ENCODE results near the gene C17orf50.
A peak's percentile ranks its signal among the peaks of the same experiment; 100 is the strongest.

Gene C17orf50

DNA sequence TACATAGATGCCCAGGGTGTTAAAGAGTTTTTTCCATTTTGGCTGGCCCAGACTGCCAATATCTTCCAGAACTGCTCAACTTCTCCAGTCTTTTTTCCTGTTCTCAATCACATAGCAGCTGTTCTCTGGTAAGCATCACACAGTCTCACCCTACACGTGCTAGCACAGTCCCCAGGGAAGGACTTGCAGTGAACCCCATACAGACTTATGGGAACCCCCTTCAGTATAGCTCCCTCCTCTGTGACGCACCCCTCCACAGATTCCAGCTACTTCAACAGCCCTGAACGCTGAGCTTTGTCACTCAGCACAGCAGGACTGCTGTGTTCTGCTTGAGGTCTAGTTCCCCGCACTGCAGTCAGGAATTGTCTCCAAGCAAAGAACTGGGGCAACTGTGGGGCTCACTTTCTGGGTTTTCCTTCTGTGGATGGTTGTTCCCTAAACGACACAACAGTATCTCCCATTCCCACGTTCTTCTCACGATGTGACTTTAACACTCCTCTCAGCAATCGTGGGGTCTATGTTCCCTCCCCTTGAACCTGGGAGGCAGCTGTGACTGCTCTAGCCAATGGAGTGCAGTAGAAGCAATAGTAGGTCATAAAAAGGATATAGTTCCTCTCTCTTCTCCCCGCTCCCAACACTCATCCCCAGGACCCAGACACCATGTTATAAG, 31.1 kb downstream of the C17orf50 start:
- DNase-seq, result no peak

DNA sequence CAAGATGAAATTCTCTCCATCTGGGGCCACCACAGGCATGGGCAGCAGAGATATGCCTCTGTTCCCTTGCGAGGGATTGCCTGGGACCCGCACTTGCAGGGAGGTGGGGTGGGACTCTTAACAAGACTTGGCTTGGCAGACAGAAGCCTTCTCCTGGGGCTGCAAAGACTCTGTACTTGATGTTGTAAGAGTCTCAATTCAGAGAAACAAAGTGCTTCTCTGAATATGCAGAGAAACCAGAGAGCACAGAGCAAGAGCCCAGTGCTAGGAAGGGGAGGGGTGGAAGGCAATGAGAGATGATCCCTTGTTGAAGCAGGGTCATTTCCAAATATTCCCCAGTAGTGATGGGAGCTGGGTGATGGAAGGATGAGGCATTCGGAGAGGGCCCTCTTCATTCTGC, 32.6 kb downstream of the C17orf50 start:
- DNase-seq, result no peak

DNA sequence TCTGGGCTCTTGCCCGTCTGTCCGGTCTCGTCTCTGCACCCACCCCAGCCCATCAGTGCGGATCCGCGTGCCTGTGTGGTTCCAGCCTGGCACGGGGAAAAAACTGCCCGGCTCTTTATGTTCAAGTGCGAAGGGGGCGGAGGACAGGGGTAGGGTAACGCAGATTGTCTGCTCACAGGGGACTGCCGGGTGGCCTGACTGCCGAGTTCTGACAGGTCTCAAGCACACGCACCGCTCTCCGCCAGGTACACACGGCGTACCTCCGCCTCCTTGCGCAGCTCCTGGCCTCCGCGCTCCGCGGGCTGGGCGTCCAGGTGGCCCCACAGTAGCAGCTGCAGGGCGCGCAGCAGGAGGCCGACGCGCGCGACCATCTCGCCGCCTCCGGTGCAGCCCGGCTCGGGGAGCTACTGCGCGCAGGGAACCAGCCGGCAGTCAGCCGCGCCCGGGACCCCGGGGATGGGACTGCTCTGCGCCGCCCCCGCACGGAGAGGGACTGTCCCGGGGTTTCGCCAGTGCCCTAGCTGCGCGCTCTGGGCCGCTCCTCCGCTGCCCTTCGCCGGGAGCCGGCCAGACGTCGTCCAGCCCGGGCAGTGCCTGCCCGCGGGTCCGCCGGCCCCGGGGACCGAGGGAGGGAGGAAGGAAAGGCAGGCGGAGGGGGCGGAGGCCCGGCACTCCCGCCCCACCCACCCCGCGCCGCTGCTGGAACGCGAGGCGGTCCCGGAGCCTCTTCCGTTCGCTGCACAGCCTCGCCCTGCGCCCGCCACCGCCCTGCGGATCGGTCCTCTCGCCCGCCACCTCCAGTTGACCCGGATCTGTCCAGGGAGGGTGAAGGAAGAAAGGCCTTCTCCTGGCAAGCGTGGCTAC, 34.6 kb downstream of the C17orf50 start, which contains the start of gene MMP28:
Gene MMP28 (minus strand): TSS at position 635 of the 864 bp plus-strand sequence. CDS start 264 bp downstream, at position 371.
- peak; percentile 57 for DNase-seq

DNA sequence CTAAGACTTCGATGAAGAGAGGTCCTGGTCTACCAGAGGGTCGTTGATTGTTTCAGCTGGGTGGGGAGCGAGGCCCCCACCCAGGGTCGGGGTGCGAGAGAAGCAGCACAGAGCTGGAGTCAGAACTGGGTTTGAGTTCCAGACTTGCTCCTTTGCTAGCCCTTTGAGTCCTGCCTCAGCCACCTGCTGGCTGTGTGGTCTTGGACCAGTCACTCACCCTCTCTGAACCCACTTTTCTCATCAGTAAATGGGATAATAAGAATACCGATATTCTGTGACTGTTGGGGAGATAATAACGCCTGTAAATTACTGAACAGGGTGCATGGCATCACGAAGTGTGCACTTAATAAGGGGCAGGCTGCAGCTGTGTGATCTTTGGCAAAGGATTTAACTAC, 35.2 kb downstream of the C17orf50 start:
- DNase-seq, result no peak

DNA sequence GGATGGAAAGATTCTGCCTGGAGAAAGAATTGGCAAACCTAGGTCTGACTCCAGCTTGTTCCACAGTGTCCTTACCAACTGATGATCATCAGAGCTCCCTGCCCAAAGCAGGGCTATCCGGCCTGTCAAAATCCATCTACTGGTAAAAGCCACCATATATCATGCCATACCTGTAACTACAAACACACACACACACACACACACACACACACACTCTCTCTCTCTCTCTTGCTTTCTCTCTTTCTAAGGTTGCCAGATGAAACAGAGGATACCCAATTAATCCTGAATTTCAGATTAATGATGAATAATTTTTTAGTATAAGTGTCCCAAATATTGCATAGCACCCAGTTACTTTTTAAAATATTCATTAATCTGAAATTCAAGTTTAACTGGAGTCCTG, 36.3 kb downstream of the C17orf50 start:
- no peak for DNase-seq

DNA sequence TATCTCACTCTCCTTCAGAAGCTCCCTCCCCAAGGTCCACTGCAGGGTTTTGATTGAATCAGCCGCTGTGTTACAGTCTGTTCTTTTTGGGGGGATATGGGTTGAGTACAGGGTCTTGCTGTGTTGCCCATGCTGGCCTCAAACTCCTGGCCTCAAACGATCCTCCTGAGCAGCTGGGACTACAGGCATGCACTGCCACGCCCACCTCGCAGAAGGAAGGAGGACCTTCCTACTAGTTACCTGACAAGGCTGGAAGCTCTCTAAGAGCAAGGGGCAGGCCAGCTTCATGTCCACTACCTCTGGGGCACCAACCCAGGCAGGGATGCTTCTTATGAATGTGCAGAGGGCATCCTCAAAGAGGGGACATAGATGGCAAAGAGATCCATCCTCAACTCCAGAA, 36.7 kb downstream of the C17orf50 start:
- DNase-seq, result no peak

DNA sequence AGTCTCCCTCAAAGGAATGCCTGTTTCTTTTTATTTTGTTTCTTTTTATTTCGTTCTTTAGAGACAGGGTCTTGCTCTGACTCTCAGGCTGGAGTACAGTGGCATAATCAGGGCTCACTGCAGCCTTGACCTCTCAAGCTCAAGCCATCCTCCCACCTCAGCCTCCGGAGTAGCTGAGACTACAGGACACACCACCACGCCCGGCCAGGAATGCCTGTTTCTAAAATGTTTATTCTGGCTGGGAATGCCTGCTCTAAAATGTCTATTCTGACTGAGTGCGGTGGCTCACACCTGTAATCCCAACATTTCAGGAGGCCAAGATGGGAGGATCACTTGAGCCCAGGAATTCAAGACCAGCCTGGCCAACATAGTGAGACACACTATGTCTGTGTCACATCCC, 37.2 kb downstream of the C17orf50 start:
- no peak for DNase-seq

DNA sequence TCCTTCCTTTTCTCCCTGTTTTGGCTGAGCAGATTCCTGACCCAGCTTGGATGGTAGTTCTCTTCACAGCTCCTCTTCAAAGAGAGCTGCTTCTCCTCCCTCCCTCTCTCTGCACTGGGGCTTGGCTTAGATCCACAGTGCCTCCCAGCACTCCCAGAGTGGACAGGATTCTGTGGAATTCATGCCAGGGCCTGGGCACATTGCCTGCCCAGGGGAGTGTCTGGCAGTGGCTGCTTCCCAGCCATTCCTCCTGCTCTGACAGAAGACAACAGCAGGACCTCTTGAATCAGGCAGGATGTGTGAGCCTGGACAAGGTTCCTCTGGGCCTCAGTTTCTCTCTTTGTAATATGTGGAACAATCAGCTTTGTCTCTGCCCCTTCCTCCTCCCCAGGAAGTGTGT, 39.3 kb downstream of the C17orf50 start:
- DNase-seq, result no peak

DNA sequence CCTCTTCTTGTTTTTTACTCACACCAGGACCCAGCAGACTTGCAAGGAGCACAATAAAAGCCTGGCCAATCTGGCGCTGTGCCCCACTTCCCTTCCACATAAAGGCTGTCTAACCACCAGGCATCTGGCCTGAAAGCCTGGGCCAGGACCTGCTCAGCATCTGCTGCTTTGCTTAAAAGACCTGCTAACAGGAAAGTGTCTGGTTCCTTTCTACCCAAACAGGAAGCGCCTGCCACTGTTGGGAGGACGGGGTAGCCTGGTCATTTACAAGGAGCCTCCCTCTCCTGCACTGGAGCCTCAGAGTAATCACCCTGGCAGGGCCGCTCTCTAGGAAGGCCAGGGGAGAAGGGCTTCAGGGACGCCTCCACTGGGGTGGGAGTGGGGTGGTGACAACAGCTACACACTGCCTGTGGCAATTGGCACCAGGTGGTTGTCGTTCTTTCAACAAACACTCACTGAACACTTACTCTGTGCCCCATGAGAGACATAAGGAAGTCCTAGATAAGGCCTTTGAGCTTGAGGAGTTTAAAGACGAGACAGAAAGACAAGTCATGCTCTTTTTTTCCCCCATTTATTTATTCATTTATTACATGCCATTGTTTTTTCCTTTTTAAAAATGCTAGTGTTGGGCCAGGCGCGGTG, 41.0 kb downstream of the C17orf50 start:
- no peak for DNase-seq

DNA sequence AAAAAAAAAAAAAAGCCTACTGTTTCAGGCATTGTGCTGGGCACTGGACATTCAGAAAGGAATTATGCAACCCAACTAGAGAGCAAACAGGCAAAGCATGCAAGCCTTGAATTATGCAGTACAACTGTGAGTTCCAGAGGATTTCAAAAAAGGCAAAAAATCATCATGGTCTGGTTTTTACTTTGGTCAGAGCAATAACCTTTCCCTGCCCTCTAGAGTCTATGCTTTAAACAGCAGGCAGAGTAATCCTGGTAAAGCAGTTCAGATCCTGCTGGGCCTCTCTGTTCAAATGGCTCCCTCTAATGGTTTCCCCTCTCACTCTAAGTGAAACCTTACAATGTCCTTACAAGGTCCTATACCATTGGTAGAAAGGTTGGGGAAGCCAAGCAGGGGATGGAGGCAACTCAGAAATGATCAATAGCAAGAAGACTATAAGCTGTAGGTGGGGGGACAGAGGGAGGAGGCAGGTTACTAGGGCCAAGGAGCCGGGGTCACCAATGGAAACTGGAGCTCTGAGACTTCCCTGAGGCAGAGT, 44.0 kb downstream of the C17orf50 start:
- DNase-seq, result no peak

DNA sequence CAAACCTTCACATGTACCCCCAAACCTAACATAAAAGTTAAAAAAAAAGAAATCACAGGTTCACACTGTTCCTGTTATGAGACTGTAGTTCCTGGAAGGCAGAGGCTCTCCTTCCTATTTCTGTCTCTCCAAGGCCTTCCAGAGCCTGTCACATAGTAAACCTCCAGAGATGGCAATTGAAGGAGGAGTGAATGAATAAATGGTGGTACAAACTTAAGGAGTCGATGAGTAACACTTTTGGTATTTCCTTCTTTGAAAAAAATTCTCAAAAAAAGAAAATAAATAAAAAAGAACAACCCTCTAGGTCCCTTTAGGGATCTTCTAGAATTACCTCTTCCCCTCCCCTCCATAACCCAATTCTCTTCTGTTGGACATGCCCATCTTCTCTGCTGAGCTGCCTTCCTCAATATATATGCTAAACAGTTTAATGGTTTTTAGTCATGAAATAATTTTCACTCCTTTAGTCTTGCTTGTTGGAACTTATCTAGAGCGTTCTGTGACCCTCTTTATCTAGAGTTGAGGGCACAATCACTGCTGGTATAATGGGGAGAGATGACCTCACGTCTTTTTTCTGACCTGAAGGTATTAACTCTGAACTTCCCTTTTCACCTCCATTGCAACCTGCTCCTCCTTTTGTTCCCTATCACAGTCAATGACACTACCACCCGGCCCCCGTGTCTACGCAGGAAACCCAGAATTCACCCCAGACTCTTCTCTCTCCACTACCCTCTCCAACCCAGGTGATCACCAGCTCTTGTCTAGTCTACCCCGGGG, 46.9 kb downstream of the C17orf50 start:
- DNase-seq, result no peak

DNA sequence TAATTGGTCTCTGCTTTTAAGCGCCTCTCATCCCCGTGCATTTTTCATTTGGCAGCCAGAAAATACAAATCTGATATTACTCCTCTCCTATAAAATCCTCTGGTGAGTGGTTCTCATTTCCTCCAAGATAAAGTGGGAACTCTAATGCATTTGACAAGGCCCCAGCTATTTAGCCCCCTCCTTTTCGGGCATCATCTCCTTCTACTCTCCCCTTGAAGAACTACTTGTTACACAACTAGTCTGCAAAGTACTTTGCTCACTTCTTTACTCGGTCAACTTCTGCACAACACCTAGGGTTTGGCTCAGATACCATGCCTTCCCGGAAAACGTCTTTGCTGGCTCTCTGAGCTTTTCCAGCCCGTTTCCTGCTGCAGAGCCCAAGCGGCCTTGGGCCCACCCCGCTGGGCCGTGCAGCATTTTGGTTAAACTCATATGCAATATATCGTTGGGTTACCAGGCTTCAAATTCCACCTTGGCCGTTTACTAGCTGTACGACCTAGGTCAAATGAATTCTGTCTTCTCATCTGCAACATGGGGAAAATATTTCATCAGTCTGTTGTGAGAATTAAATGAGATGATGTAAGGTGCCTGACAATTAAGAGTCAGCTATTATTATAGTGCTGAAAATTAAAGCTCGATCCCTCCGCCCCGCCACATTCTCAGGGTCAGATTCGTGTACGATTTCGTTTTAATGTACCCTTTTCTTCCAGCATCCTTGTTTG, 47.7 kb downstream of the C17orf50 start:
- no peak for DNase-seq

DNA sequence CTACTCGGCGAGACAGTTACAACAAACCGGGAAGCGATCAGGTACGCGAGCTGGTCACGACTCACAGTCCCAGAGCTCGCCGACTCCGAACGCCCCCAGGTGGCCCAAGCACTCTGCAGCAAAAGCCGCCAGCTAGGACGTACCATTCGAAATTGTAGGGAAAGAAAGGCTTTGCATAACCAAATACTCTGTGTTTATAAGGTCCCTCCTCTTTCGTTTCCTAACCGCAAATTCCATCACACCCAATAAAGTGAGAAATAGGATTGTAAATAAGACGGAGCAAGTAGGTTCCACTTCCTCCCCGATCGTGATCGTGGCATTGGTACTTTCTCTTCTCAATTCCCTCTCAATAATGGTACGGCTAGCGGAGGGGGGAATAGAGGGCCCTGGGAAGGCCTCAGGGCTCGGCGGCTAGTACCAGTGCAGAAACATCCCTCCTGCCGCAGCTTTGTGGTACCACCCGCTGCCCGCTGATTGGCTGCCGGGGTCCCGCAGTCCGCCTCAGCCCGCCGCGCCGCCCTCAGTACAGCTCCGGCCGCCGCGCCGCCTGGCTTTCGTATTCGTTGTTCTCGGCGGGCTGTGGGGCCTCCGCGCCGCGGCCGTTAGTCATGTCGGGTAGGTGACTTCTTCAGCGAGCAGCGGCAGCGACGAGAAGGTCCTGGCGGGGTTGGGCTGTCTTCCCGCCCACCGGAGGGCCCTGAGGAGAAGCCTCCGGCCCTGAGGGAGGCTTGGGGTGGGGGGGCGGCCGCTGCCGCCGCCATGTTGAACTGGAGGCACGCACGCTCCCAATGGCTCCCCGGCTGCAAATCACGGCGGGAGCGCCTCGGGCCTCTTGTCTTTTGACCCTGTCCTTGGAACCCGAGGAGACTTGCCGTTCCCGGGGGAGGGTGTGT, 48.5 kb downstream of the C17orf50 start, which contains the start of gene TAF15:
Gene TAF15 (plus strand): TSS at position 523 of the 893 bp plus-strand sequence. CDS start 86 bp downstream, at position 609.
- DNase-seq, result peak; percentile 94

DNA sequence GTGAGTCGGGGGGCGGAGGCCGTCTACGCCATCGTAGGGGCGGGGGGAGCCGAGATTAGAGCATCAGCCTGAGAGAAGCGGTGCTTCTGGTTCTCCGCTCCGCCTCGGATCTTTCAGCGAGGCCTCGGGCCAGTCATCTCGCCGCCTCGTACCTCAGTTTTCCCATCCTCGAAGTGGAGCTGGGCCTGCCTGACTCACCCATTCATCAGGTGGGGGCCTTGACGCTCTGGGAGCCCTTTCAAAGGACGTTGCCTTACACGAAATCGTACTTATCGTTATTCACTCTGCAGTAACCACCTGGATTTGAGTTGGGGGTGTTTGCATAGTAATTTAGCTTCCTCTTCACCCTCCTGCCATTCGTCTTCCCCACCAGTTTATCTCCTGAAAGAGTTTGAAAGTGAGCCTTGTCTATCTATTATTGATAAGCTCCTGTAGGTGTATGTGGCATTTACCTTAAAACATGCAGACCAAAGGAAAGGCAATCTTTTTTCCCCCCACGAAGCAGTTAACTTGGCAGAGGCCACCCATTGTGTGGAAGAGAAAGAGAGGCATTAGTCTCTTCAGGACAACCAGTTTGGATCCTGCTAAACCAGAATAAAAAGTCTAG, 49.3 kb downstream of the C17orf50 start:
- DNase-seq, result no peak

DNA sequence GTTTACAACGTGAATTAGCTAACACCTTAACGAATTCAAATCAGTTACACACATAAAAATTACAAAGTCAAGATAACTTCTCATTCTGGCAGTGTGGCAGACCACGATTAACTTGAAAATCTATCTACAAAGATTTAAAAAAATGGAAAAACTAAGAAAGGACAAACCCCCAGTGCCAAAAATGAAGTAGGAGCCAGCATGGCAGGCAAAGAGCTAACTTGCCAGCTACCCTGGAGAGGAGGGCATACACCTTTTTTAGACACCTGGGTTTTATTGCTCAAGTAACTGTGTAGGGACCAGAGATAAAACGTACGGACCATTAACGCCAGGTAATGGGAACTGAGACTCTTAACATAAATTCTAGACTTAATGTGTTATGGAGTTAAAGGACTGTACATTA, 51.1 kb downstream of the C17orf50 start:
- DNase-seq, result no peak

DNA sequence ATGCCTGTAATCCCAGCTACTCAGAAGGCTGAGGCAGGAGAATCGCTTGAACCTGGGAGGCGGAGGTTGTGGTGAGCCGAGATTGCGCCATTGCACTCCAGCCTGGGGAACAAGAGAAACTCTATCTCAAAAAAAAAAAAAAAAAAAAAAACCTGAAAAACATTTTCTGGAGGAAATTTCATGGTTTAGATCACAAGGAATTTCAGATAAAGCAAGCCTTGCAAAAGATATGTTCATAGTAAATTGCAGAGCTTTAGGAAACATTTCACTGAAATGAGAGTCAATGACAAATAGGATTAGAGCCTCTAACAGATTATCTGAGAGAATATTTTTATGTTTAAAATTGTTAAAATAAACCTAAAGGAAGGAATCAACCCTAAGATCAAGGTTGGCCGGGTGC, 51.8 kb downstream of the C17orf50 start:
- DNase-seq, result no peak
